Measurements from ENCODE around the gene FAM25C.
"Not testable (repeated sequence)": the region's sequence is repeated elsewhere in the genome, so short reads cannot be mapped to it uniquely, and the experiment has no call there.

- TF ChIP-seq NFRKB (IDR thresholded peaks at IDR 0.05); LEF1 (IDR thresholded peaks at IDR 0.05; ENCODE audit: borderline replicate concordance); ARNT (IDR thresholded peaks at IDR 0.05); TARDBP (IDR thresholded peaks at IDR 0.05); PKNOX1 (IDR thresholded peaks at IDR 0.05); FOXM1 (IDR thresholded peaks at IDR 0.05; ENCODE audit: borderline replicate concordance); FOXA1 (IDR thresholded peaks at IDR 0.05); SP1 (IDR thresholded peaks at IDR 0.05); FOXK2 (IDR thresholded peaks at IDR 0.05); ELF4 (IDR thresholded peaks at IDR 0.05): not testable (repeated sequence)
Measured at GRCh38 chr10:47986413-47987230, 13.0 kb downstream of the FAM25C start.

Data from HEK293T (cell line).